Neuronal stem cell (in vitro differentiated cells): Measurements from ENCODE around the gene HLA-C.

ENCODE experiments used
- DNase-seq: peaks from one replicate; pipeline ENCODE4 v3.0.0-alpha.2; 2013; ENCODE audit warnings: low spot score
- H2AFZ ChIP-seq: one replicate; pipeline ENCODE4 v1.6.1; 2013; ENCODE audit warnings: mild to moderate bottlenecking, low read length, inconsistent platforms
- H2AK5ac ChIP-seq: 2 replicates; pipeline ENCODE4 v1.6.1; 2013; ENCODE audit warnings: low read depth, mild to moderate bottlenecking, inconsistent platforms, low read length, moderate library complexity, mixed read lengths
- H2BK120ac ChIP-seq: 2 replicates; pipeline ENCODE4 v1.6.1; 2013; ENCODE audit warnings: low read depth, mild to moderate bottlenecking, inconsistent platforms, low read length, moderate library complexity, mixed read lengths
- H2BK12ac ChIP-seq: one replicate; pipeline ENCODE4 v1.6.1; 2013; ENCODE audit warnings: low read length, inconsistent platforms
- H2BK15ac ChIP-seq: 2 replicates; pipeline ENCODE4 v1.6.1; 2013; ENCODE audit warnings: mild to moderate bottlenecking, low read length, inconsistent platforms, mixed read lengths
- H2BK5ac ChIP-seq: one replicate; pipeline ENCODE4 v1.6.1; 2013; ENCODE audit warnings: inconsistent platforms, mild to moderate bottlenecking, low read length, moderate library complexity
- H3K14ac ChIP-seq: one replicate; pipeline ENCODE4 v1.6.1; 2013; ENCODE audit warnings: low read length, inconsistent platforms
- H3K18ac ChIP-seq: 2 replicates; pipeline ENCODE4 v1.6.1; 2013; ENCODE audit warnings: low read length, inconsistent platforms
- H3K23ac ChIP-seq: 2 replicates; pipeline ENCODE4 v1.6.1; 2013; ENCODE audit warnings: low read depth, mild to moderate bottlenecking, mixed read lengths, low read length, inconsistent platforms; ENCODE audit not compliant: poor library complexity
- H3K27ac ChIP-seq: replicated peaks from 3 replicates; pipeline ENCODE4 v1.5.1; 2013; ENCODE audit warnings: low read length, inconsistent platforms
- H3K27me3 ChIP-seq, 3 experiments: 2 replicates each; pipeline ENCODE4 v1.6.1; 2013; ENCODE audit warnings: low read length in 3 of 3, mild to moderate bottlenecking in 2 of 3, inconsistent platforms in 1 of 3, low read depth in 1 of 3, mixed read lengths in 1 of 3, moderate library complexity in 1 of 3; ENCODE audit not compliant: control insufficient read depth in 3 of 3, insufficient read depth in 3 of 3
- H3K36me3 ChIP-seq, 2 donors: replicated peaks in 1 of 2; 2 replicates each; pipeline ENCODE4 v1.6.1; 2013; ENCODE audit warnings: low read length in 2 of 2; ENCODE audit not compliant: control insufficient read depth in 2 of 2, insufficient read depth in 2 of 2
- H3K4ac ChIP-seq: 2 replicates; pipeline ENCODE4 v1.6.1; 2013; ENCODE audit warnings: inconsistent platforms, mild to moderate bottlenecking, low read length, moderate library complexity
- H3K4me1 ChIP-seq, 2 donors: 1 replicate in 1 of 2; 2 replicates in 1 of 2; pipeline ENCODE4 v1.6.1; 2013; ENCODE audit warnings: low read length in 2 of 2, low read depth in 1 of 2; ENCODE audit not compliant: control insufficient read depth in 2 of 2, insufficient read depth in 1 of 2
- H3K4me2 ChIP-seq: one replicate; pipeline ENCODE4 v1.6.1; 2013; ENCODE audit warnings: mild to moderate bottlenecking, low read length, inconsistent platforms; ENCODE audit not compliant: insufficient read depth, poor library complexity, severe bottlenecking
- H3K4me3 ChIP-seq, 2 donors: 2 replicates each; pipeline ENCODE4 v1.5.1; 2013; ENCODE audit warnings: low read length in 2 of 2, mild to moderate bottlenecking in 2 of 2, inconsistent platforms in 1 of 2, moderate library complexity in 1 of 2
- H3K79me1 ChIP-seq: one replicate; pipeline ENCODE4 v1.6.1; 2013; ENCODE audit warnings: low read depth, mild to moderate bottlenecking, inconsistent platforms, low read length, moderate library complexity
- H3K9ac ChIP-seq: one replicate; pipeline ENCODE4 v1.6.1; 2013; ENCODE audit warnings: mild to moderate bottlenecking, low read depth, low read length, inconsistent platforms; ENCODE audit not compliant: poor library complexity
- H3K9me3 ChIP-seq, 2 donors: replicated peaks in 1 of 2; 2 replicates each; pipeline versions ENCODE3 to v1.6.1; 2013; ENCODE audit warnings: low read length in 2 of 2, mild to moderate bottlenecking in 2 of 2, inconsistent platforms in 1 of 2, low read depth in 1 of 2, mixed read lengths in 1 of 2, moderate library complexity in 1 of 2; ENCODE audit not compliant: control insufficient read depth in 2 of 2, insufficient read depth in 1 of 2
- H4K8ac ChIP-seq: one replicate; pipeline ENCODE4 v1.6.1; 2013; ENCODE audit warnings: low read depth, mild to moderate bottlenecking, inconsistent platforms, low read length, moderate library complexity
- H4K91ac ChIP-seq: one replicate; pipeline ENCODE4 v1.6.1; 2013; ENCODE audit warnings: low read length, low read depth, mild to moderate bottlenecking, inconsistent platforms; ENCODE audit not compliant: poor library complexity
- WGBS, 2 donors: extraction: QIAGEN DNeasy Blood & Tissue Kit; methylation state at CpG; one replicate each; pipeline ENCODE4 v1.1.7; 2013; ENCODE audit warnings: missing lambda C conversion rate in 2 of 2, mixed read lengths in 1 of 2; ENCODE audit not compliant: insufficient read length in 2 of 2, insufficient replicate concordance in 1 of 2; ENCODE audit errors: extremely low coverage in 2 of 2; 5-methylcytosine and 5-hydroxymethylcytosine counted together

The HLA-C gene

DNA sequence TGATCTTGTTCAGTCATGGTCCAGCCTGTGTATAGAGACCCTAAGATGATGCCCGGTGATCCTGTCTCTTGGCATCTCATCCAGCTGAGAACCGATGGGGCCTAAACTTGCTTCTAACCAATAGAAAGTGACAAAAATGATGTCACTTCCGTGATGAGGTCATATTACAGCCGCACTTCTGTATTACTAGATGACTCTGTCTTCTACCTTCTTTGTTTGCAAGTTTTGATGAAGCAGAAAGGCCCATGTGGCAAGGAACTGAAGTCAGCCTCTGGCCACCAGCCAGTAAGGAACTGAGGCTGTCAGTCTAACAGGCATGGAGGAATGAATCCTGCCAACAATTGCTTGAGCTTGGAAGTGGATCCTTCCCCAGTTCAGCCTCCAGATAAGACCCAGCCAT lies 32.8 kb upstream of the HLA-C start:
- no CpG with 5 or more reads among the region's 4 CpGs for whole genome bisulfite sequencing, 2 donors
- peaks cover 0 to 19% (median 5%) of the 10 kb centered on the region in 3 experiments for H3K27me3 ChIP-seq
- no peak overlapping the region for H2BK120ac ChIP-seq
- H3K79me1 ChIP-seq, result no peaks in the 10 kb centered on the region
- H3K18ac ChIP-seq, result no peak overlapping the region
- H3K9me3 ChIP-seq, result peaks cover 0 to 3% of the 10 kb centered on the region in 2 donors
- H4K8ac ChIP-seq, result no peak overlapping the region
- H3K23ac ChIP-seq, result no peak overlapping the region
- H3K9ac ChIP-seq, result no peak overlapping the region
- no peak overlapping the region for H3K4me3 ChIP-seq
- H3K27ac ChIP-seq, result no peak overlapping the region
- H2BK5ac ChIP-seq, result no peak overlapping the region
- no peak overlapping the region for H3K4me2 ChIP-seq
- H3K36me3 ChIP-seq, result no peaks in the 10 kb centered on the region
- no peak overlapping the region for H3K14ac ChIP-seq
- H2BK12ac ChIP-seq, result no peak overlapping the region
- no peak overlapping the region for H2AK5ac ChIP-seq
- H2BK15ac ChIP-seq, result no peak overlapping the region
- no peaks in the 10 kb centered on the region for H3K4me1 ChIP-seq
- H4K91ac ChIP-seq, result no peak overlapping the region
- no peak overlapping the region for H2AFZ ChIP-seq
- no peak for DNase-seq
- H3K4ac ChIP-seq, result no peak overlapping the region

DNA sequence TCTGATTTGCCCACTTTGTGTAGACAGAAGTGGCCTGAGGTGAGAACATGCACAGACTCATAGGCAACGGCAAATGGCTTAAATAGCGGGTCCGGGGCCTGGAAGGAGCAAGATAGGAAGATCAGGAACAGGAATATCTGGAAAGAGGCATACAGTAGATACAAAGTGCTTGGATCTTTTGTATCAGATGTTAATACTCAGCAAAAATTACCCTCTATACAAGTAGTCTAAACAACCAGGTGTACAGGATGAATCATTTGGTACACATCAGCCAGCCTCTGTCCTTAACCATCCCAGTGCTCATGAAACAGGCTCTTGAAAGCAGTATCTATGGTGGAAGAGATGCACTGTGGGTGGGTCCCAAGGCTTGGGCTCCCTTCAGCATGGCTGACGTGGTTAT lies 28.9 kb upstream of the HLA-C start:
- H3K23ac ChIP-seq, result no peak overlapping the region

DNA sequence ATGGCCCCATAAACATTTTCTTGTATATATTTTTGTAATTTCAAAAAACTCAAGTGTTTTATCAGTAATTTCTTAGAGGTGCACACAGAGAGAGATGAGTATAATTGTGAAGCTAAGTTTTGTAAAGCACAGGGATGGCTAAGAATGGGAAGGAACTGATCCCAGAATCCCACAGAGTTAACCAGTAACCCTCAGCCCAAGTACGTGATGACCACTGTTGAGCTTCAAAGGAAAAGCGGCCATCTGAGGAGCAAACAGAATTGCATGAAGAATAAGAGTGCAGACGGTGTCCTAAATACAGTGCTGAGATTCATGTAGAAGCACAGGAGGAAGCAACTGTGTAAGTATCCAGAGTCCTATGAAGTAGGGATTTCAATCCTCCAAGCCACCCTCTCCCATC lies 28.1 kb upstream of the HLA-C start:
- H2BK15ac ChIP-seq, result no peak overlapping the region
- no CpG with 5 or more reads among the region's 3 CpGs for WGBS, 2 donors
- H3K36me3 ChIP-seq, result no peaks in the 10 kb centered on the region
- no peak overlapping the region for H3K23ac ChIP-seq
- no peak overlapping the region for H2AK5ac ChIP-seq
- peaks cover 0 to 7% (median 2%) of the 10 kb centered on the region in 3 experiments for H3K27me3 ChIP-seq
- no peak overlapping the region for H2BK12ac ChIP-seq
- no peak overlapping the region for H3K4me3 ChIP-seq
- no peak for DNase-seq
- H4K8ac ChIP-seq, result no peak overlapping the region
- H3K18ac ChIP-seq, result no peak overlapping the region
- no peaks in the 10 kb centered on the region for H3K79me1 ChIP-seq
- no peak overlapping the region for H3K4me2 ChIP-seq
- no peak overlapping the region for H4K91ac ChIP-seq
- H3K4me1 ChIP-seq, result no peaks in the 10 kb centered on the region
- H2AFZ ChIP-seq, result no peak overlapping the region
- no peak overlapping the region for H2BK5ac ChIP-seq
- H3K9ac ChIP-seq, result no peak overlapping the region
- no peak overlapping the region for H2BK120ac ChIP-seq
- no peak overlapping the region for H3K4ac ChIP-seq
- H3K14ac ChIP-seq, result no peak overlapping the region
- H3K27ac ChIP-seq, result no peak overlapping the region
- H3K9me3 ChIP-seq, result no peaks in the 10 kb centered on the region

More for the DNA sequence above, 28.9 kb upstream of the HLA-C start:
- Histone ChIP-seq H3K18ac (peak overlapping the region; percentile 23), H3K4me3 (no peak overlapping the region), H3K9ac (no peak overlapping the region), H3K14ac (no peak overlapping the region), H2BK120ac (no peak overlapping the region), H3K27ac (no peak overlapping the region), H2BK5ac (no peak overlapping the region), H3K79me1 (no peaks in the 10 kb centered on the region), H4K8ac (no peak overlapping the region), H3K36me3 (no peaks in the 10 kb centered on the region), H3K4ac (no peak overlapping the region), H3K9me3 (no peaks in the 10 kb centered on the region), H2BK15ac (no peak overlapping the region), H2BK12ac (no peak overlapping the region), H3K4me2 (no peak overlapping the region), H2AFZ (no peak overlapping the region), H3K27me3 (peaks cover 0 to 5% (median 2%) of the 10 kb centered on the region in 3 experiments), H4K91ac (no peak overlapping the region), H2AK5ac (no peak overlapping the region), H3K4me1 (no peaks in the 10 kb centered on the region)
- DNase-seq, result no peak
- no CpG with 5 or more reads among the region's 4 CpGs for WGBS, 2 donors

DNA sequence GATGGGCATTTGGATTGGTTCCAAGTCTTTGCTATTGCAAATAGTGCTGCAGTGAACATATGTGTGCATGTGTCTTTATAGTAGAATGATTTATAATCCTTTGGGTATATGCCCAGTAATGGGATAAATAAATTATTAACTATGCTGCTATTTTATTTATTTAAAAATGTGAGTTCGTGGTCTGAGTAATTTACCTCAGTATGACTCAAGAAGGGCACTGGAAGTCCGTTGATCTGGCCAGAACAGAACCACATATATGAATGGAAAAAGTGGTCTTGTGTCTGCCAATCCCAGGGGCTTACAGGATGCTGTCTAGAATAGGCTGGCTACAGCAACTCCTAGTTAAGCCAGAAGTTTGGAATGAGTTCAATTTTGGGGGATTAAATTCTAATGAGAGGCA lies 27.6 kb upstream of the HLA-C start:
- Histone ChIP-seq H2AK5ac (no peak overlapping the region), H3K9me3 (no peaks in the 10 kb centered on the region), H3K27ac (no peak overlapping the region), H2BK12ac (no peak overlapping the region), H3K27me3 (peaks cover 0 to 8% (median 2%) of the 10 kb centered on the region in 3 experiments), H3K23ac (no peak overlapping the region), H3K36me3 (no peaks in the 10 kb centered on the region), H3K4me1 (no peaks in the 10 kb centered on the region), H3K79me1 (no peaks in the 10 kb centered on the region), H2BK120ac (no peak overlapping the region), H3K9ac (no peak overlapping the region), H3K18ac (no peak overlapping the region), H3K14ac (no peak overlapping the region), H4K91ac (no peak overlapping the region), H2AFZ (no peak overlapping the region), H2BK5ac (no peak overlapping the region), H2BK15ac (no peak overlapping the region), H3K4ac (no peak overlapping the region), H4K8ac (no peak overlapping the region), H3K4me2 (no peak overlapping the region), H3K4me3 (no peak overlapping the region)
- WGBS, 2 donors, result no CpG with 5 or more reads among the region's 2 CpGs
- no peak for DNase-seq
